Sciatic nerve (tissue), 2 donors: ENCODE results near the gene TBC1D26. TPM values are rescaled to one million over a fixed set of nuclear protein-coding genes. Genes with fewer than 3 reads are reported as not detected.
"Not testable (repeated sequence)": the region's sequence is repeated elsewhere in the genome, so short reads cannot be mapped to it uniquely, and the experiment has no call there.

Source experiments
- ATAC-seq: fragments of 200-7000 bp; cut with Tn5 transposase; one replicate; pipeline ENCODE4 v1.9.1; 2020; ENCODE audit warnings: mild to moderate bottlenecking, moderate library complexity
- DNase-seq: peaks from one replicate; pipeline ENCODE4 v3.0.0-alpha.2; 2020; ENCODE audit warnings: low spot score
- intact Hi-C: fragments of 100-400 bp; cut with DNase I; formaldehyde crosslinking; loops from one replicate; pipeline ENCODE4 v1.14.2; 2022
- total RNA-seq: library from RNA; stranded (reverse); fragmentation: NEBNext Ultra II Directional; extraction: Animal tissue kit (Norgen Biotek cat#: 25700); gene quantifications from one replicate; pipeline ENCODE4 v1.2.1, GENCODE V29; 2021
- donor health status: DM: no; HTN: no; CAD: no.
- donor health status: DM: no; HTN: no; CAD: no.

TBC1D26 gene
- total RNA-seq, 1 donor from 2014 or later: 0.27 TPM

DNA sequence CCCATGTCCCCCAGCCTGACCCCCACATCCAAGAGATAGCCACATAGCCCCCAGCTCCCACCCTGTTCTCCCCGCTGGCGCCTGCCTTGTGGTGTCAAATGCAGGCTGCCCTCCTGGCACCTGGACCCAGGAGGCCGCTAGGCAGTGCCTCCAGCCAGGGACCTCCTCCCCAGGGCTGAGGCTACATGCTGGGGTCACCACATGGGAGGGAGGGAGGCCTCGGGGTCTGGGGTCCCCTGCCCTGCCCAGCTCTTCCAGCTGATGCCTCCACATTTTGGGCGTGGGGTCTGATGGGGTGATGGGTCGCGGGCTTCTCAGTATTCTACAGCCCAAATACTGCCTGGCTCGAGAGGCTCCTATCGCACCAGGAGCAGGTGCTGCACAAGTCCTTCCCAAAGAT, 9.5 kb downstream of the TBC1D26 start:
- ATAC-seq: no peak
- DNase-seq: no peak
- intact Hi-C loops: no loop called here

DNA sequence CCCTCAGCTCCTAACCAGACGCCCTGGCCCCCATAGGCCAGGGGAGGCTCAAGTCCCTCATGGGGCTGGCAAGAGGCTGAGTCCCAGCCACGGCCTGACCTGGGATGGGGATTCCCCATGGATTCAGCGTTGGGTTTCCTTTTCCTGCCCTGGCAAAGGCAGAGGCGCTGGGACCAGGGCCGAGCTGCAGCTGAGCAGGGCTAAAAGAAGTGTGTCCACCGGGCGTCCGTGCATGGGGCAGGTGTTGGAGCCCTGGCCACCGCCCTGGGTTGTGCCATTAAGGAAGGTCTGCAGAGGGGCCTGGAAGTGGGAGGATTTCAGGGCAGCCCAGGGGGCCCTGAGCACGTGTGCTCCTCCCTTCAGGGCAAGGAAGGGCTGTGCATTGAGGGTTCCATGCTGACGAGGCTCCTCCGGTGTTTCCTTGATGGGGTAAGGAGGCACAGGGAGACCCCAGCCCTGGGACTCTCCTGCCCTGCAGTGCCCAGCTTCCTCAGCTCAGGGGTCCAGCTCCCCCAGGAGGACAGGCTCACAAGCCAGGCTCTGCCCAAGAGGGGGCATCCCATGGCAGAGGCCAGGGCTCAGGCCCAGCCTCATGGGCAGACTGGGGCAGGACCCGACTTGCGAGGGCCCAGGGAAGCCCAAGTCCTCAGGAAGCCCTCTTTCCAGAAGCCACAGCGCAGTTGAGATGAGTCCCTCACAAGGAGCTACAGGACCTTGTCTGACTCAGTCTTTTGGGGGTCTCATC, 10.1 kb downstream of the TBC1D26 start:
- intact Hi-C loops: no loop called here
- ATAC-seq (no peak), DNase-seq (no peak)

DNA sequence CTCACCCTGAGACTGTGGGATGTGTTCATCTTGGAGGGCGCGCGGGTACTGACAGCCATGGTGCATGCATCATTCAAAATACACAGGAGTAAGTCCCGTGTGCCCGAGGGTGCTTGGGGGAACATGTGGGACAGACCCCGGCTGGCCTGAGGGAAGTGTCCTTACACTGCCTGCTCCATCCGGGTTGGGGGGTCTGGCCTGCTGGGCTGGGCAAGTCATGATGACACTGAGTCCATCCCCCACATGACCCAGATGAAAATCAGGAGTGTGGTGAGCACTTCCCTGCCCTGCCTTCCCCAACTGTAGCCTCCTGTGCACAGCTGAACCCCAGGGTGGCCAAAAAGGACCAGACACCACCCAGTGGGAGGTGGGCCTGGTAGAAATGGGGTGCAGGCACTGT, 10.8 kb downstream of the TBC1D26 start:
- DNase-seq (no peak), ATAC-seq (no peak)
- intact Hi-C loops: no loop called here

DNA sequence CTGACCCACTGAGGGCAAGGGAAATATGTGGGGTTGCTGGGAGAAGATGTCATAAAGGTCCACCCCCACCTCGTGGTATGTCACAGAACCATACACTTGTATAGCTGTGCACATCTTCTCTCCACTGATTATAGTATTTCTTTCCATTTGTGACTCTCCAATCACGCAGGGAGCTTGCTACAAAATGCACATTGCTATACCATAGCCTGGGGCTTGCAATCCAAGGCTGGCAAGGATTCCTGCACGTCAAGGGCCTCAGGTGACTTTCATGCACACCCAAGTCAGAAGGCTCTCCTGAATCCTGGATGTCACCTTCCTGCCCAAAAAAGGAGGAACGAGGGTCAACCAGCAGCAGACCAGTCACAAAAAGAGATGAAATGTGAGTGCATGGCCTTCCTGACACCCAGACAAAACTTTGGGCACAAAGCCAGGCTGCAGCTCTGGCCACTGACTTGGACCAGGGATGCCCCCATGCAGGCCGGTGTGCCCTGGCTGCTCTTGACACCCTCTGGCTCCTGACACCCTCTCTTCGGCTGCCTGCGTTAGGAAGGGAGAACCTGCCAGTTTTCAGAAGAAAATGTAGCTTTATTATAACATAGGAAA, 12.1 kb downstream of the TBC1D26 start:
- no peak for ATAC-seq
- no peak for DNase-seq
- intact Hi-C loops: no loop called here

DNA sequence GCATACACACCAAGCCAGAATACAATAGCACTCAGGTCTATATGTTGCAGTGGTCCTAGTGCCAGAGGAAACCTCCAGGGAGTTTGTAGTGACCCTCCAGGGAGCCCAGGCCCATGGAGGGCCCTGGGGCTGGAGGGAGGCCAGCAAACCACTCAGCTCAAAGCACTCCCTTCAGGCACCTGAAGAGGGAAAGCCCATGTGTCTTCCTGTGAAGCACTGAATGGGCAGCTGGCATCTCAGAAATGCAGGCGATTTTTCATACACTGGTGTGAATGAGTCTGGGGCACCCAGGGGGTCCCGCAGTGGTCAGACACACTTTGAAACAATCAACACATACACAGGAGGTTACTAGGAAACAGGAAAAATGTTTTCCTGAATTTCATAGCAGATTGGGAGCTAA, 12.8 kb downstream of the TBC1D26 start:
- intact Hi-C loops: no loop called here
- no peak for ATAC-seq
- DNase-seq: no peak

DNA sequence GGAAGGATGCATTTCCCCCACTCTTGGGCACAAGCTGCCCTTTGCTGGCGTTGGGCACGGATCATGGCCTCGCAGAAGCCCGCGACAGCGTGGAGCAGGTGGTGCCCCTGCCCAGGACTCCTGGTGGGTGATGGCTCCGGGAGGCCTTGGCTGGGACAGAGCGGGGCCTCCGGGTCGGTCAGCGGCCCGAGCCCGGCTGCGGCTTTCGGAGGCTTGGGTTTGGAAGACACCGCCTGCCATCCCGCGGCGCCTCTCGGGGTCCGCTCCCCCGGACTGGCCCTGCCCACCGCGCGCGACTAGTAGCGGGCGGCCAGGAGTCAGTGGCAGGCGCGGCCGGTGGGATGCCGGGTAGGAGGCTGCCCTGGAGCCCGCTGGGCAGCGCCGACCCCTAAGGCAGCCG, 17.3 kb downstream of the TBC1D26 start:
- DNase-seq, ATAC-seq, intact Hi-C loops: not testable (repeated sequence)

DNA sequence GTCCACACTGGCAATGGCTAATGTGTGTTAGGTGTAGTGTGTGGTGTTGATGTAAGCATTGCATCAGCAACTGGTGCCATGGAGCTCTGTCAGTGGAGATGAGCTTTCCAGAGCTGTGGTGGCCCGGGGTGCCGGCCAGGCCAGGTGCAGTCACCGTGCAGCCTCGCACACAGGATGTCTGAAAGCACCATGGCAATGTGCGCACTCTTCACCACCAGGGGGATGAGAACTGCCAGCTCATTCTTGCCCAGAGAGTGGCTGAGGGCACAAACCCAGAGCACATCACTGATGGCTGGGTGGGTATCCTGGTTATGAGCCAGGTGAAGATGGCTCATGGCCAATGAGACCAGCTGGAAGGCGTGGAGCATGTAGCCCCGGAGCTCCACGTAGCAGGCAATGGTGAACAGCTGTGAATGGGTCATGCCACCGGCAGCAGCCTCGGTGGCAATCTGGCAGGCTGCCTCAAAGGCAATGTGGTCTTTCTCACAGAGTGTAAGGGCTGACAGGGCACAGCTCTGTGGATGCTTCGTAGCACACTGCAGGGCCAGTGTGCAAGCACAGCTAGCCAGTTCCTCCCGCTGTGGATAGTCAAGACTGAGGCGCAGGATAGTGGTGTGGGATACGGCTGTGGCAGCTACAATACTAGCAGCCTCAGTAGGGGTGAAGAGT, 36.9 kb downstream of the TBC1D26 start:
- ATAC-seq, intact Hi-C loops, DNase-seq: not testable (repeated sequence)

DNA sequence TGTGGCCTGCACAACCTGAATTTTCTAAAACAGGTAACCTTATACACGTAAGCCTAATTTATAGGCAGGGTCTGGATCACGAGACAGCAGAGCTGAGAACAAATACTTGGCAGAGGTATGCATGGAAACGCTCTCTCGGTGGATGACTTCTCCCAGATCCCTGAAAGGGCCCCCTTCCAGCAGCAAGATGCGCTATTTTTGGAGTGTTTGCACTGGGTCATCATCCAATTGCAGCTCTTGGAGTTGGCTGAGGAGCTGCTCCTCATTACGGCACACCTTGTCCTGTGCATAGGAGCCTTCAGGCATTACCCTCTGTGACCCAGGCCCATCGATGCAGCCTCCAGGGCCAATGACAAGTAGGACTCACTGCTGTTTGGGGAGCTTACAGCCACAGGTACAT, 38.6 kb downstream of the TBC1D26 start:
- intact Hi-C loops, DNase-seq, ATAC-seq: not testable (repeated sequence)

DNA sequence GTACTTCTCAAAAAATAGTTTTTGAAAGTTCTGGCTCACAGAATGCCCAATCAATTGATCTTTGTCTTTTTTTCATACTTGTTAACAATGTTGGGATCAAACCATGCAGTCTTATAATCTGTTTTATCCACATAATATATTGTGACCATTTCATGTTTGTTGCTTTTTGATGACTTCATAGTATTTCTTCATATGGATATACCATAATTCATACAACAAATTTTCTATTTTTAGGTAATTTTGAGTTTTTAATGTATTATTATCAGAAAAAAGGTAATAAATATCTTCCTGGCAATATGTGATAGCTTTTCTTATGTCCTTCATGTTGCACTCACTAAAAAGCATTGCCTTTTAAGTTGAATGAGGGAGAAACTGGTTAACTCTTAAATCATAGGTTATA, 44.8 kb downstream of the TBC1D26 start:
- ATAC-seq (no peak), DNase-seq (no peak)
- intact Hi-C loops: no loop called here

DNA sequence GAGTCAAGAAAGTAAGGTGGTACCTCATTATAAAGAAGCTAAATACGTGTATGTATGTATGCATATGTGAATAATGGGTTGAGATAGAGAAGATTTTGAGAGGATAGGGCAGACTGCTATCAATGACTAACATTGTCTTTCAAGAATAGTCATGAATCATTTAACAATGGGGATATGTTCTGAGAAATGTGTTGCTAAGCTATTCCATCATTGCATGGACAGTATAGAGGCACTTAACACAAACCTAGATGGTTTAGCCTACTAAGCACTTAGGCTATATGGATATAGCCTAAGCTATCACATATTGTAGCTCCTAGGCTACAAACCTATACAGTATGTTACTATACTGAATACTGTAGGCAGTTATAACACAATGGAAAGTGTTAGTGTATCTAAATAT, 45.2 kb downstream of the TBC1D26 start:
- ATAC-seq: no peak
- DNase-seq: no peak
- intact Hi-C loops: no loop called here

DNA sequence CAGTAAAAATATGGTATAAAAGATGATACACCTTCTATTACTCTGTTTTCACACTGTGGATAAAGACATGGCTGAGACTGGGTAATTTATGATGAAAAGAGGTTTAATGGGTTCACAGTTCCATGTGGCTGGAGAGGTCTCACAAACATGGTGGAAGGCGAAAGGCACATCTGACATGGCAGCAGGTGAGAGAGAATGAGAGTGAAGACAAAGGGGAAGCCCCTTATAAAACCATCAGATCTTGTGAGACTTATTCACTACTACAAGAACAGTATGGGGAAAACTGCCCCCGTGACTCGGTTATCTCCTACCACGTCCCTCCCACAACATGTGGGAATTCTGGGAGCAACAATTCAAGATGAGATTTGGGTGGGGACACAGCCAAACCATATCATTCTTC, 45.6 kb downstream of the TBC1D26 start:
- DNase-seq (no peak), ATAC-seq (no peak)
- intact Hi-C loops: no loop called here

DNA sequence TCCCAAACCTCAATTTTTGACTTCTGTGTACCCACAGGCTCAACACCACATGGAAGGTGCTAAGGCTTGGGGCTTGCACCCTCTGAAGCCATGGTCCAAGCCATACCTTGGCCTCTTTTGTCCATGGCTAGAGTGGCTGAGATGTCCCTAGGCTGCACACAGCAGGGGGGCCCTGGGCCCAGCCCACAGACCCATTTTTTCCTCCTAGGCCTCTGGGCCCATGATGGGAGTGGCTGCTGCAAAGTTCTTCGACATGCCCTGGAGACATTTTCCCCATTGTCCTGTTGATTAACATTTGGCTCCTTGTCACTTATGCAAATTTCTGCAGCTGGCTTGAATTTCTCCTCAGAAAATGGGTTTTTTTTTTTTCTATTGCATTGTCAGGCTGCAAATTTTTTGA, 47.0 kb downstream of the TBC1D26 start:
- DNase-seq (no peak), ATAC-seq (no peak)
- intact Hi-C loops: no loop called here

DNA sequence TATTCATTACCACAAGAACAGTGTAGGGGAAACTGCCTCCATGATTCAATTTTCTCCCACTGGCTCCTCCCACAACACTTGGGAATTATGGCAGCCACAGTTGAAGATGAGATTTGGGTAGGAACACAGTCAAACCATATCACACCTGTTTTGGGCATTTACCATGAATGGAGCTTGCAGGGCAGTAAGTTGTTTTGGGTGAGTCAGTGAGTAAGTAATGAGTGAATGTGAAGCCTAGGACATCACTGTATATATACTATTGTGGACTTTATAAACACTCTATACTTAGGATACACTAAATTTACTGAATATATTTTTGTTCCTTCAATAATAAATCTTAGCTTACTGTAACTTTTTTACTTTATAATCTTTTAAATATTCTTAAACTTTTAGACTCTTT, 48.1 kb downstream of the TBC1D26 start:
- DNase-seq (no peak), ATAC-seq (no peak)
- intact Hi-C loops: no loop called here

DNA sequence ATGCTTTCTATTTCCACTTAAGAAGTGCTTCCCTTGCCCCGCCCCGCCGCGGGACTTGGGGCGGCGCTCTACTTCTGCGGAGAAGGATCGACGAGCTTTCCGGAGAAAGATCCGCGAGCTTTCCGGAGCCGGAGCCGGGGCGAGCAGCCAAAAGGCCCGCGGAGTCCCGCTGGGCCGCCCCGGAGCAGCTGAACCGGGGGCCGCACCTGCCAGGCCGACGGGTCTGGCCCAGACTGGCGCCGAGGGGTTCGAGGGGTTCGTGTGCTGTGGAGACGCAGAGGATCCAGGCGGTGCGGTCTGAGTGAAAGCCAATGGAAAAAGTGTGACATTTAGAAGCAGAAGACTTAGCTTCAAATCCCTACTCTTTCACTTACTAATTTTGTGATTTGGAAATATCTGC, 50.8 kb downstream of the TBC1D26 start:
- ATAC-seq: peak; percentile 81
- intact Hi-C loops: no loop called here
- peak; percentile 84 for DNase-seq

DNA sequence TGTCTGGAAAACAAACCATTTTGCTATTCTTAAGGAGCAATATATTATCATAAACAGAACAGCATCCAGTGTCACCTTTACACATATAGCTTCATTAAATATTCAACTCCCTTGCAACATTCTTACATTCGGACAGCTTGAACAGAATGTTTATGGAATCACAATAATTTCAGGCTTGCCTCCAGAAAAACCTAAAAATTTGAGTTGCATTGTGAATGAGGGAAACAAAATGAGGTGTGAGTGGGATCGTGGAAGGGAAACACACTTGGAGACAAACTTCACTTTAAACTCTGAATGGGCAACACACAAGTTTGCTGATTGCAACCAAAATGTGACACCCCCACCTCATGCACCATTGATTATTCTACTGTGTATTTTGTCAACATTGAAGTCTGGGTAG, 51.4 kb downstream of the TBC1D26 start:
- intact Hi-C loops: no loop called here
- DNase-seq (no peak), ATAC-seq (no peak)

DNA sequence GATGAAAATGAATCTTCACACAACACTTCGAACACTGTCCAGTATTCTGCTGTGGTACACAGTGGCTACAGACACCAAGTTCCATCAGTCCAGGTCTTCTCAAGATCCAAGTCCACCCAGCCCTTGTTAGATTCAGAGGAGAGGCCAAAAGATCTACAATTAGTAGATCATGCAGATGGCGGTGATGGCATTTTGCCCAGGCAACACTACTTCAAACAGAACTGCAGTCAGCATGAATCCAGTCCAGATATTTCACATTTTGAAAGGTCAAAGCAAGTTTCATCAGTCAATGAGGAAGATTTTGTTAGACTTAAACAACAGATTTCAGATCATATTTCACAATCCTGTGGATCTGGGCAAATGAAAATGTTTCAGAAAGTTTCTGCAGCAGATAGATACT, 52.3 kb downstream of the TBC1D26 start:
- ATAC-seq, intact Hi-C loops: not testable (repeated sequence)
- peak; percentile 83 for DNase-seq

DNA sequence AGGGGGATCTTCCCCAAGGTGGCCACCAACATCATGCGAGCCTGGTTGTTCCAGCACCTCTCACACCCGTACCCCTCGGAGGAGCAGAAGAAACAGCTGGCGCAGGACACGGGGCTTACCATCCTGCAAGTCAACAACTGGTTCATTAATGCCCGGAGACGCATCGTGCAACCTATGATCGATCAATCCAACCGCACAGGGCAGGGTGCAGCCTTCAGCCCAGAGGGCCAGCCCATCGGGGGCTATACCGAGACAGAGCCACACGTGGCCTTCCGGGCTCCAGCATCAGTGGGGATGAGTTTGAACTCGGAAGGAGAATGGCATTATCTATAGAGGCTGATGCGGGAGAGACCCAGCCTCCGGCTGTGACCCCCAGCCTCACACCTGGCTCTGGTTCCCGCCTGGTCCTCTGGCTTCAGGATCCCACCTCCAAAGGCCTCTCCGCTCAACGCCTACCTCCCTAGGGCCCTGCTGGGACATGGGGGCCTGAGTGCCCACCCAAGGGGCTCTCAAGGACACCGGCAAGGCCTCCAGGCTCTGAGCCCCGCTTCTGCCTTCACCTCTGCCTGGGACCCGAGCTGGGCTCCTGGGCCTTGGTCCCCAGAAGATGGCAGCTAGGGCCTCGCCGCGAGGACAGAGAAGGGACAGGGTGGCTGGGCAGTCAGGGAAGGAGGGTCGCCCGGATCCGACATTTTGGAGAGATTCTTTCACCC, 55.4 kb downstream of the TBC1D26 start:
- ATAC-seq, DNase-seq, intact Hi-C loops: not testable (repeated sequence)

DNA sequence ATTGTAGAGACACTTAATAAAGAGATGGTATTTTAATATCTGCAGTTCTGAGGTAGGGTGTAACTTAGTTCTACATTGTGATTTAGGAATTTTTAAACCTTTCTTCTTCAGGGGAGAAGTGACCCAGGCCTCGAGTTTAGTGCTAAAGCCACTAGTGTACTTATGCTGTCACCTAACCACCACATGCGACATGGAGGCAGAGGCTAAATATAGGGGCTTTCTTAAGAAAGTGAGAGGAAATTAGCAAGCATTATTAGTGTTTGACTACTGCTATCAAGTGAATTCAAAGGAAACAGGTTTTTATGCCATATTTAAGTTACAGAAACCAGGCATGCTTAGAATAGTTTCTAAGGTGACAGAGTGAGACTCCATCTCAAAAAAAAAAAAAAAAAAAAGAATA, 56.3 kb downstream of the TBC1D26 start:
- intact Hi-C loops: not testable (repeated sequence)

More for the DNA sequence above, 56.3 kb downstream of the TBC1D26 start:
- not testable (repeated sequence) for DNase-seq, ATAC-seq
